Measurements from ENCODE around the gene SPECC1.

SPECC1 gene

DNA sequence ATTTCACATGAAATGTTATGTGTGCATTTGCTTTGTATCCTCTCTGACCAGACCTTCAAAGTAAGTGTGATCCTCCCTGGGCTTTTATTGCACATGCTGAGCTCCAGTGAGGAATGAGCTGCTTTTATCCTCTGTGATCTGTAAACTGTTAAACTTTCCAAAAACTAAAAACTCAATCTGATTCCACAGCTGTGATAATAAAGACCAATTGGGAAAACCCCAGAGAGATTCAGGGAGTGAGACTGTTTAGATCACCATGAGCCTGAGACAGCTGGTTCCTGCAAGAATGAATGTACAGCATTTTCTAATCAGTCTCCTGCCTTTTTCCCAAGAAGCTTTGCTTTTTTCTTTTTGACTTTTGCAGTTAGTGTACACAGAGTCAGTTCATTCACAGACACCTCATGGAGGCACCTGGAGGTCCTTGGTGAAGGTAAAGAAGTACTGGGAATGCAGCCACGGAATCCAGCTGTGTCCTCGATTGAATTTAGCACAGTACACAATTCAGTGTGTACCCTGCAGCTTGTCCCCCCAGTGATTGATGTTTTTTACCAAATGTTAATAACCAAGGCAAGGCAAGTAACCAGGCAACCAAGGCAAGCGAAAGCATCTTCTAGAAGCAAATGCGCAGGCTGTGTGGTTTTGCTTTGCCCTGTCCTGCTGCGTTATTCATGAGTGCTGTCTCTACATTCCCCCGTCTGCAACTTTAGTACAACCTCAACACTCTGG lies 275.6 kb downstream of the SPECC1 start:
- DNase-seq (ENCODE audit: low read depth) = no peak
- no peak for TF ChIP-seq CTCF (conservative IDR thresholded peaks at IDR 0.05; ENCODE audit: low read length)
- no peak overlapping the region for H3K4me3 ChIP-seq (ENCODE audit: low read length)

DNA sequence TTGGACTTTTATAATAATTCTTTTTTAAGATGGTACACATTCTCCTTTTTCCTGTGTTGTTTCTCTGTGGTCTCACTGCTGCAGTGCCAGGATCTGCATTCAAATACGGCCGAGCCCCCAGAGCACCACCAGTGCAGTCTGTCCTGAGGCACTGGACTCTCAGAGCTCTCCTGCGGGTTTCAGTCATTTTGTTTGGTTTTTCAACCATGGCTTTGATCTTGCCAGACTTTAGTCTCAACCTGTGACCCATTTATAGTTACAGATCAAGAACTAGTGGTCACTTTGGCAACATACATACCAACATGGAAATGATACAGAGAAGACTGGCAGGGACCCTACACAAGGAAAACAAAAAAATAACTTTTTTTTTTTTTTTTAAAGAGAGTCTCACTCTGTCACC lies 280.8 kb downstream of the SPECC1 start:
- no peak for TF ChIP-seq CTCF (conservative IDR thresholded peaks at IDR 0.05; ENCODE audit: low read length)
- DNase-seq (ENCODE audit: low read depth) = no peak
- no peak overlapping the region for H3K4me3 ChIP-seq (ENCODE audit: low read length)

GRCh38 chr17:20291853-20292252 lies 282.7 kb downstream of the SPECC1 start:
- no peak for DNase-seq (ENCODE audit: low read depth)
- no peak overlapping the region for H3K4me3 ChIP-seq (ENCODE audit: low read length)
- TF ChIP-seq CTCF (conservative IDR thresholded peaks at IDR 0.05; ENCODE audit: low read length) = no peak

DNA sequence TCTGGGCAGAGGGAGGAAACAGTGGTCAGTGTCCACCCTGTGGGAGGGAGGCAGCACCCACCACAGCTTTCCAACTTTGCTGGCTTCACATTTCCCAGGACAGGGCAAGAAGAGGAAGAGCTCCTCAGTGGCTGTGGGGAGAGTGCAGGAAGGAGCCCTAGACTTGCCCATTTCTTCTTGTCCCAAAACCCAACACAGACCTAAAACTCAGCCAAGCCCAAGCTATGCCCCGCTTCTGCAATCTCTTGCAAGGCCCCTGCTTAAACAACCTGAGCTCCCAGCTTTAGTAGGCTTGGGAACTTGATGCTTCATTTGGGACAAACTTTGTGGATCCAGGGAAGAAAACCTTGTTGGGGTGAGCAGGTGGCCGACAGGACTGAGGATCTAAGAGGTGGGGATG lies 284.3 kb downstream of the SPECC1 start:
- DNase-seq (ENCODE audit: low read depth) = no peak
- H3K4me3 ChIP-seq (ENCODE audit: low read length) = no peak overlapping the region
- TF ChIP-seq CTCF (conservative IDR thresholded peaks at IDR 0.05; ENCODE audit: low read length) = no peak

- no peak for DNase-seq (ENCODE audit: low read depth)
- no peak for TF ChIP-seq CTCF (conservative IDR thresholded peaks at IDR 0.05; ENCODE audit: low read length)
- H3K4me3 ChIP-seq (ENCODE audit: low read length) = no peak overlapping the region
Observed at GRCh38 chr17:20294120-20294519, 285.0 kb downstream of the SPECC1 start.

DNA sequence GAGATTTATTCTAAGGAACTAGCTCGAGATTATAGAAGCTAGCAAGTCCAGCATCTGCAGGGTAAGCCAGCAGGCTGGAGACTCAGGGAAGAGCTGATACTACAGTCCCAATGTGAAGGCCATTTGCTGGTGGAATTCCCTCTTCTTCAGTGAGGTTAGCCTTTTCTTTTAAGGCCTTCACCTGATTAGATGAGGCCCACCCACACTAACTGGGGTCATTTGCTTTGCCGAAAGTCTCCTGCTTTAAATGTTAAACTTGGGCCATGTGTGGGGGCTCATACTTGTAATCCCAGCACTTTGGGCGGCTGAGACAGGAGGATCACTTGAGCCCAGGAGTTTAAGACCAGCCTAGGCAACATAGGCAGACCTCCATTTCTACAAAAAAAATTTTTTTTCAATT lies 289.9 kb downstream of the SPECC1 start:
- DNase-seq (ENCODE audit: low read depth) = no peak
- H3K4me3 ChIP-seq (ENCODE audit: low read length) = no peak overlapping the region
- no peak for TF ChIP-seq CTCF (conservative IDR thresholded peaks at IDR 0.05; ENCODE audit: low read length)

DNA sequence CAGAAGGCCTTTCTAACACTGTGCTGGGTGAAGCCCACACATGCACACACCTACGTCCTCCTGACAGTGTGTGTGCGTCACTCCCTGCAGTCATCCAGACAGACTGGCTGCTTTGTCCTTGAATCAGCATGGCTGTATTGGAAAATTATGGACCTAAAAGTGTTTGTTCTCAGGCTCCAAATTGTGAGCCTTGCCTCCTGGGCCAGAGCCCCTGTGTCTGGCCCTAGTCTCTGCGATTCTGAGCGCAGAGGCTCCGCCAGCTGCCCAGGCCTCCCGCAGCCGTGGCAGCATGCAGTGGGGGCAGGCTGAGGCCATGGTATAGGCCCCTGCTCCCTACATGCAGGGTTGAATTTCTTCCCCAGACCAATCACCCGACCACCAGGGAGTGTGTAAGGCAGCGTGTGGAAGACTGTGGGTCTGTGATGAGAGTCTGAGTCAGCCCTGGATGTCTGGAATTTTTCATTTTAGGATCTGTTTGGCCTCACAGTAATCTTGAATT lies 291.3 kb downstream of the SPECC1 start:
- no peak overlapping the region for H3K4me3 ChIP-seq (ENCODE audit: low read length)
- DNase-seq (ENCODE audit: low read depth) = peak; percentile 83
- no peak for TF ChIP-seq CTCF (conservative IDR thresholded peaks at IDR 0.05; ENCODE audit: low read length)

All from AG10803 (cell line).